ENCODE results near the gene ATOSB.
"Not testable (repeated sequence)": the region's sequence is repeated elsewhere in the genome, so short reads cannot be mapped to it uniquely, and the experiment has no call there.

The ATOSB gene

DNA sequence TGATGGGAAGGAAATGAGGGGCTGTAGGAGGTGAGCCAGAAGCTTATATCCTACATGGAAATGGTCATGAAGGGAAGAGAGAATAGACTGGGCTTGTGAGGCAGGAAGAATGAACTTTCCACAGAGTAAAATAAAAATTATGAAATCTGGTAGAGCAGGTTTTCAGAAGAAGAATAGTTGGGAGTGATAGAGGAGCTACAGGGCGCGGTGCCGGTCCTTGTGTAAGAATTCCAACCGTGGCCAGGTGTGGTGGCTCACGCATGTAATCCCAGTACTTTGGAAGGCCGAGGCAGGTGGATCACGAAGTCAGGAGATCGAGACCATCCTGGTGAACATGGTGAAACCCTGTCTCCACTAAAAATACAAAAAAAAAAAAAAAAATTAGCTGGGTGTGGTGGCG, 37.3 kb upstream of the ATOSB start:
- H2BK5ac ChIP-seq (ENCODE audit: low read length): no peak overlapping the region
- no peak overlapping the region for H2AFZ ChIP-seq (ENCODE audit: low read length)
- WGBS, 2 donors (ENCODE audit: extremely low coverage in 2 of 2, insufficient read length in 2 of 2, insufficient replicate concordance in 1 of 2): no CpG with 5 or more reads among the region's 9 CpGs
- H2BK15ac ChIP-seq (ENCODE audit: low read length): no peak overlapping the region
- H3K23ac ChIP-seq (ENCODE audit: low read depth, low read length, poor library complexity): no peak overlapping the region
- no peaks in the 10 kb centered on the region for H3K79me1 ChIP-seq (ENCODE audit: low read depth, low read length)
- no peak overlapping the region for H3K18ac ChIP-seq (ENCODE audit: low read length)
- no peak overlapping the region for H3K14ac ChIP-seq (ENCODE audit: low read length)
- H2BK120ac ChIP-seq (ENCODE audit: low read depth, low read length): no peak overlapping the region
- no peak overlapping the region for H3K4me3 ChIP-seq (ENCODE audit: low read length in 2 of 2)
- no peaks in the 10 kb centered on the region for H3K27me3 ChIP-seq (ENCODE audit: control insufficient read depth in 3 of 3, insufficient read depth in 3 of 3, low read depth in 1 of 3, low read length in 3 of 3)
- no peaks in the 10 kb centered on the region for H3K36me3 ChIP-seq (replicated peaks in 1 of 2; ENCODE audit: control insufficient read depth in 2 of 2, insufficient read depth in 2 of 2, low read length in 2 of 2)
- no peak overlapping the region for H4K91ac ChIP-seq (ENCODE audit: low read depth, low read length, poor library complexity)
- DNase-seq (ENCODE audit: low spot score): no peak
- no peak overlapping the region for H3K9ac ChIP-seq (ENCODE audit: low read depth, low read length, poor library complexity)
- peaks cover 0 to 22% of the 10 kb centered on the region in 2 donors for H3K9me3 ChIP-seq (replicated peaks in 1 of 2; ENCODE audit: control insufficient read depth in 2 of 2, insufficient read depth in 1 of 2, low read depth in 1 of 2, low read length in 2 of 2)
- no peak overlapping the region for H3K27ac ChIP-seq (replicated peaks; ENCODE audit: low read length)
- H3K4me1 ChIP-seq (ENCODE audit: control insufficient read depth in 2 of 2, insufficient read depth in 1 of 2, low read depth in 1 of 2, low read length in 2 of 2): no peaks in the 10 kb centered on the region
- H2AK5ac ChIP-seq (ENCODE audit: low read depth, low read length): no peak overlapping the region
- no peak overlapping the region for H4K8ac ChIP-seq (ENCODE audit: low read depth, low read length)
- H3K4ac ChIP-seq (ENCODE audit: low read length): no peak overlapping the region
- H3K4me2 ChIP-seq (ENCODE audit: insufficient read depth, low read length, poor library complexity, severe bottlenecking): no peak overlapping the region
- H2BK12ac ChIP-seq (ENCODE audit: low read length): no peak overlapping the region

DNA sequence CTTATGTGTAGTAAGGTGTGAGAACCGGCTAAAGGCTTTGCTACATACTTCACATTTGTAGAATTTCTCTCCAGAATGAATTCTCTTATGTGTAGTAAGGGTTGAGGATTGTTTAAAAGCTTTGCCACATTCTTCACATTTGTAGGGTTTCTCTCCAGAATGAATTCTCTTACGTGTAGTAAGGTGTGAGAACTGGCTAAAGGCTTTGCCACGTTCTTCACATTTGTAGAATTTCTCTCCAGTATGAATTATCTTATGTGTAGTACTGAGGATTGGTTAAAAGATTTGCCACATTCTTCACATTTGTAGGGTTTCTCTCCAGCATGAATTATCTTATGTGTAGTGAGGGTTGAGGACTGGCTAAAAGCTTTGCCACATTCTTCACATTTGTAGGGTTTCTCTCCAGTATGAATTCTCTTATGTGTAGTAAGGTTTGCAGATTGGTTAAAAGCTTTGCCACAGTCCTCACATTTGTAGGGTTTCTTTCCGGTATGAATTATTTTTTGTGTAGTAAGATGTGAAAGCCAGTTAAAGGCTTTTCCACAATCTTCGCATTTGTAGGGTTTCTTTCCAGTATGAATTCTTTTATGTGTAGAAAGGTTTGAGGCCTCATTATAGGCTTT, 32.4 kb upstream of the ATOSB start:
- no CpG with 5 or more reads among the region's 5 CpGs for WGBS, 2 donors (ENCODE audit: extremely low coverage in 2 of 2, insufficient read length in 2 of 2, insufficient replicate concordance in 1 of 2)
- H3K23ac ChIP-seq (ENCODE audit: low read depth, low read length, poor library complexity); H3K36me3 ChIP-seq (replicated peaks in 1 of 2; ENCODE audit: control insufficient read depth in 2 of 2, insufficient read depth in 2 of 2, low read length in 2 of 2); H4K8ac ChIP-seq (ENCODE audit: low read depth, low read length); H3K4me2 ChIP-seq (ENCODE audit: insufficient read depth, low read length, poor library complexity, severe bottlenecking); H2BK120ac ChIP-seq (ENCODE audit: low read depth, low read length); DNase-seq (ENCODE audit: low spot score); H3K4ac ChIP-seq (ENCODE audit: low read length); H2AK5ac ChIP-seq (ENCODE audit: low read depth, low read length); H3K9ac ChIP-seq (ENCODE audit: low read depth, low read length, poor library complexity); H3K4me3 ChIP-seq (ENCODE audit: low read length in 2 of 2); H2BK5ac ChIP-seq (ENCODE audit: low read length); H3K27ac ChIP-seq (replicated peaks; ENCODE audit: low read length); H2BK12ac ChIP-seq (ENCODE audit: low read length); H2BK15ac ChIP-seq (ENCODE audit: low read length); H3K14ac ChIP-seq (ENCODE audit: low read length); H3K79me1 ChIP-seq (ENCODE audit: low read depth, low read length); H3K18ac ChIP-seq (ENCODE audit: low read length); H2AFZ ChIP-seq (ENCODE audit: low read length); H3K4me1 ChIP-seq (ENCODE audit: control insufficient read depth in 2 of 2, insufficient read depth in 1 of 2, low read depth in 1 of 2, low read length in 2 of 2); H4K91ac ChIP-seq (ENCODE audit: low read depth, low read length, poor library complexity); H3K27me3 ChIP-seq (ENCODE audit: control insufficient read depth in 3 of 3, insufficient read depth in 3 of 3, low read depth in 1 of 3, low read length in 3 of 3): not testable (repeated sequence)
- H3K9me3 ChIP-seq (replicated peaks in 1 of 2; ENCODE audit: control insufficient read depth in 2 of 2, insufficient read depth in 1 of 2, low read depth in 1 of 2, low read length in 2 of 2): peaks cover 4 to 14% of the 10 kb centered on the region in 2 donors

DNA sequence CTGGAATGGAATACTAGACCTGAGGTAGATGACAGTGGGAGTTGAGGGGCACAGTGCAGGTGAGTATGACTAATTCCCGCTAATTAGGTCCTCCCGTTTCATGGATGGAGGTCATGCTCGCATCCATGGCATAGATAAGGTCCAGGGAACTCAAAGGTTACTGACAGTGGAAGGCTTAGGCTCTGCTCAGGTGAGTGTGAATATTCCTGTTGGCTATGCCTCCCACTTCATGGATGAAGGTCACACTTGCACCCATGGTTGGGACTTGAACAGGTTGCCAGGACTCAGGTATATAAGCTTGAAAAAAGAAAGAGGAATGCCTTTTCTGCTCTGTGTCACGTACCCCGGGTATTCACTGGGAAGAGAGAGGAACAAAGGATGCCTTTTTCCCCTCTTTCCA, 26.4 kb upstream of the ATOSB start:
- no peak overlapping the region for H3K4me3 ChIP-seq (ENCODE audit: low read length in 2 of 2)

DNA sequence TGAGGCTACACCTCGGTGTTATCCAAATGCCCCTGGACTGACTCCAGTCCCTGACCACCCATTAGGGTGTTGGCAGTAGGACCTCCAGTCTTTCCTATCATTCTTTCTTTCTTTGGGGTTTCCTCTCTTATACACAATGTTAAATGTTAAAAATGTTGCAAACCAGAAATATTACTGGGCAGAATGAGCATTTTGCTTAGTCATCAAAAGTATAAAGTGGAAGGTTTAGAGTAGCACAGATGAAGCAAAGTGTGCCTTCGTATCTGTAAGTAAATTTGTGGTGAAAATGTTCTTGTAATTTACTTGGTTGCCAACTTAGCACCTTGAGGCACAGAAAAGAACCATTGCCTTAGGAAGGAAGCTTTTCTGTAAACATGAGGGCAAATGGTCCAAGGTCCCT, 24.4 kb upstream of the ATOSB start:
- Histone ChIP-seq H3K14ac (ENCODE audit: low read length) (no peak overlapping the region), H3K9ac (ENCODE audit: low read depth, low read length, poor library complexity) (no peak overlapping the region), H3K9me3 (replicated peaks in 1 of 2; ENCODE audit: control insufficient read depth in 2 of 2, insufficient read depth in 1 of 2, low read depth in 1 of 2, low read length in 2 of 2) (peaks cover 20 to 26% of the 10 kb centered on the region in 2 donors), H3K18ac (ENCODE audit: low read length) (no peak overlapping the region), H2BK15ac (ENCODE audit: low read length) (no peak overlapping the region), H3K4me1 (ENCODE audit: control insufficient read depth in 2 of 2, insufficient read depth in 1 of 2, low read depth in 1 of 2, low read length in 2 of 2) (no peaks in the 10 kb centered on the region), H3K4me3 (ENCODE audit: low read length in 2 of 2) (no peak overlapping the region), H4K91ac (ENCODE audit: low read depth, low read length, poor library complexity) (no peak overlapping the region), H3K27ac (replicated peaks; ENCODE audit: low read length) (no peak overlapping the region), H3K4me2 (ENCODE audit: insufficient read depth, low read length, poor library complexity, severe bottlenecking) (no peak overlapping the region), H2AFZ (ENCODE audit: low read length) (no peak overlapping the region), H4K8ac (ENCODE audit: low read depth, low read length) (no peak overlapping the region), H2BK5ac (ENCODE audit: low read length) (no peak overlapping the region), H3K36me3 (replicated peaks in 1 of 2; ENCODE audit: control insufficient read depth in 2 of 2, insufficient read depth in 2 of 2, low read length in 2 of 2) (no peaks in the 10 kb centered on the region), H3K4ac (ENCODE audit: low read length) (no peak overlapping the region), H2BK120ac (ENCODE audit: low read depth, low read length) (no peak overlapping the region), H2BK12ac (ENCODE audit: low read length) (no peak overlapping the region), H3K23ac (ENCODE audit: low read depth, low read length, poor library complexity) (no peak overlapping the region), H2AK5ac (ENCODE audit: low read depth, low read length) (no peak overlapping the region), H3K27me3 (ENCODE audit: control insufficient read depth in 3 of 3, insufficient read depth in 3 of 3, low read depth in 1 of 3, low read length in 3 of 3) (no peaks in the 10 kb centered on the region), H3K79me1 (ENCODE audit: low read depth, low read length) (peaks cover 1% of the 10 kb centered on the region)
- no CpG with 5 or more reads among the region's 2 CpGs for WGBS, 2 donors (ENCODE audit: extremely low coverage in 2 of 2, insufficient read length in 2 of 2, insufficient replicate concordance in 1 of 2)
- DNase-seq (ENCODE audit: low spot score): no peak

More for the DNA sequence above, 26.4 kb upstream of the ATOSB start:
- no peak overlapping the region for H3K4ac ChIP-seq (ENCODE audit: low read length)
- H3K36me3 ChIP-seq (replicated peaks in 1 of 2; ENCODE audit: control insufficient read depth in 2 of 2, insufficient read depth in 2 of 2, low read length in 2 of 2): no peaks in the 10 kb centered on the region
- no peaks in the 10 kb centered on the region for H3K4me1 ChIP-seq (ENCODE audit: control insufficient read depth in 2 of 2, insufficient read depth in 1 of 2, low read depth in 1 of 2, low read length in 2 of 2)
- no peak overlapping the region for H2BK5ac ChIP-seq (ENCODE audit: low read length)
- no peak overlapping the region for H2BK12ac ChIP-seq (ENCODE audit: low read length)
- no peak overlapping the region for H3K18ac ChIP-seq (ENCODE audit: low read length)
- H2BK120ac ChIP-seq (ENCODE audit: low read depth, low read length): no peak overlapping the region
- no peak overlapping the region for H3K9ac ChIP-seq (ENCODE audit: low read depth, low read length, poor library complexity)
- no peak for DNase-seq (ENCODE audit: low spot score)
- H3K9me3 ChIP-seq (replicated peaks in 1 of 2; ENCODE audit: control insufficient read depth in 2 of 2, insufficient read depth in 1 of 2, low read depth in 1 of 2, low read length in 2 of 2): peaks cover 20 to 26% of the 10 kb centered on the region in 2 donors
- H2BK15ac ChIP-seq (ENCODE audit: low read length): no peak overlapping the region
- peaks cover 1% of the 10 kb centered on the region for H3K79me1 ChIP-seq (ENCODE audit: low read depth, low read length)
- no peak overlapping the region for H2AFZ ChIP-seq (ENCODE audit: low read length)
- H3K27ac ChIP-seq (replicated peaks; ENCODE audit: low read length): no peak overlapping the region
- H4K91ac ChIP-seq (ENCODE audit: low read depth, low read length, poor library complexity): no peak overlapping the region
- H3K4me2 ChIP-seq (ENCODE audit: insufficient read depth, low read length, poor library complexity, severe bottlenecking): no peak overlapping the region
- H4K8ac ChIP-seq (ENCODE audit: low read depth, low read length): no peak overlapping the region
- no peak overlapping the region for H3K23ac ChIP-seq (ENCODE audit: low read depth, low read length, poor library complexity)
- H3K14ac ChIP-seq (ENCODE audit: low read length): no peak overlapping the region
- H3K27me3 ChIP-seq (ENCODE audit: control insufficient read depth in 3 of 3, insufficient read depth in 3 of 3, low read depth in 1 of 3, low read length in 3 of 3): no peaks in the 10 kb centered on the region
- no peak overlapping the region for H2AK5ac ChIP-seq (ENCODE audit: low read depth, low read length)
- no CpG with 5 or more reads among the region's 5 CpGs for WGBS, 2 donors (ENCODE audit: extremely low coverage in 2 of 2, insufficient read length in 2 of 2, insufficient replicate concordance in 1 of 2)

Measured in neuronal stem cell (in vitro differentiated cells).